ENCODE results near the gene KCNK10. TPM values are rescaled to one million over a fixed set of nuclear protein-coding genes. Genes with fewer than 3 reads are reported as not detected.

The KCNK10 gene
- total and polyA plus RNA-seq, 2 of the 8 experiments (the other 6 are each of a cell fraction or from before 2014, with no cell fraction given) = 0.45 to 0.63 TPM

DNA sequence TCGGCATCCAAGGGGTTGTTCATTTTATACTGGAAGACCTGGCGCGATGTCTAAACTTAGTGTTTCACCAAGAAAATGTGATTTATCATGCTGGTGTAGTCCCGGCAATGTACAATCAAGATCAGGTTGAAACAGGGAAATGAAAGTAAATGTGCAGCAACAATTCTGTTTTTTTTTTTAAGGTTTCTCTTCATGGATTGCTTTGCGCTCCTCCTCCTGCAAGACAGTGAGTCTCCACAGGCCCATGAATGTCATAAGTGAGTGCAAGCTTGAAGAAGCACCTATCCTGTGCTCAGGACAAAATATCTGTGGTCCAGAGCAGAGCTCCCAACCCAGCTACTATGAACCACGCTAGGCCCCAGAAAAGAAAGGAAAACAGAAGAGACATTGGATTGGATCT, 143.4 kb downstream of the KCNK10 start (continued):
- no peak for TF ChIP-seq FOSL1 (IDR thresholded peaks at IDR 0.05; ENCODE audit: insufficient read depth, low read depth, low read length)

DNA sequence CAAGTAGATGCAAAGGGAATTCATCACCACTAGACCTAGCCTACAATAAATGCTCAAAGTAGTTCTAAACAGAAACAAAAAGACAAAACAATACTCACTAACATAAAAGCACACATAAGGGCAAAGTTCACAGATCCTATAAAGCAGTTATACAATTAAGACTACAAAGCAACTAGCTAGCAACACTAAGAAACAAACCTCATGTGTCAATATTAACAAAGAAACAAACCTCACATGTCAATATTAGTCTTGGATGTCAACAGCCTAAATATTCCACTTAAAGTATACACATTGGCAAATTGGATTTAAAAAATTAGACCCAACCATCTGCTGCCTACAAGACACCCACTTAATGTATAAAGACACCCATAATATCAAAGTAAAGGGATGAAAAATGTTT, 152.7 kb downstream of the KCNK10 start:
- Histone ChIP-seq H4K8ac (ENCODE audit: extremely low read depth, insufficient read depth, low read length) (no peak overlapping the region), H4K91ac (replicated peaks; ENCODE audit: insufficient read length, low read length) (no peak overlapping the region), H3K23ac (ENCODE audit: insufficient read length) (no peak overlapping the region), H2AFZ (ENCODE audit: low read length) (no peak overlapping the region), H3K23me2 (ENCODE audit: low read depth, low read length) (no peaks in the 10 kb centered on the region), H3K27me3 (replicated peaks in 1 of 4; ENCODE audit: control insufficient read depth in 3 of 4, extremely low read depth in 1 of 4, insufficient read depth in 3 of 4, low read length in 3 of 4) (no peaks in the 10 kb centered on the region), H3K36me3 (ENCODE audit: control insufficient read depth in 2 of 4, insufficient read depth in 4 of 4, low read length in 3 of 4) (no peaks in the 10 kb centered on the region), H3K79me1 (ENCODE audit: low read depth, low read length) (no peaks in the 10 kb centered on the region), H3K4me2 (ENCODE audit: insufficient read depth in 1 of 2, low read depth in 2 of 2, low read length in 2 of 2) (no peak overlapping the region), H3K14ac (ENCODE audit: insufficient read length) (no peak overlapping the region), H3K79me2 (ENCODE audit: control insufficient read depth in 1 of 2, insufficient read depth in 2 of 2, low read length in 2 of 2) (no peaks in the 10 kb centered on the region), H2BK120ac (replicated peaks; ENCODE audit: low read depth, low read length) (no peak overlapping the region), H2AK5ac (ENCODE audit: low read depth, low read length) (no peak overlapping the region), H3K9me3 (ENCODE audit: insufficient read depth in 2 of 2, low read depth in 1 of 2, low read length in 1 of 2) (no peaks in the 10 kb centered on the region), H4K20me1 (replicated peaks in 1 of 2; ENCODE audit: control insufficient read depth in 1 of 2, insufficient read depth in 2 of 2, low read length in 2 of 2) (no peaks in the 10 kb centered on the region), H3K4ac (replicated peaks; ENCODE audit: insufficient read length, low read depth, low read length) (no peak overlapping the region), H2BK5ac (ENCODE audit: low read depth, low read length) (no peak overlapping the region), H3K27ac (ENCODE audit: low read depth, low read length) (no peak overlapping the region), H3K18ac (ENCODE audit: extremely low read depth, low read length) (no peak overlapping the region), H3K9ac (replicated peaks in 1 of 4; ENCODE audit: extremely low read depth in 1 of 4, low read depth in 3 of 4, low read length in 3 of 4) (no peak overlapping the region), H2BK20ac (ENCODE audit: low read length) (no peak overlapping the region), H3K4me3 (ENCODE audit: extremely low read depth in 1 of 4, insufficient read depth in 2 of 4, low read depth in 3 of 4, low read length in 4 of 4) (no peak overlapping the region), H3K56ac (replicated peaks; ENCODE audit: insufficient read length, low read depth, low read length) (no peak overlapping the region), H4K5ac (ENCODE audit: insufficient read length, low read depth, low read length) (no peak overlapping the region), H2BK15ac (ENCODE audit: low read length) (no peak overlapping the region), H2BK12ac (ENCODE audit: low read depth, low read length) (no peak overlapping the region), H3K4me1 (replicated peaks in 1 of 4; ENCODE audit: control insufficient read depth in 3 of 4, insufficient read depth in 4 of 4, low read length in 3 of 4) (no peaks in the 10 kb centered on the region)
- no peak for FAIRE-seq
- ChIA-PET CTCF (ENCODE audit: partially characterized antibody) (interaction anchor here (1.1 to 3.1 kb wide), 5 partner anchors 11 to 155 kb away, joined by 3 to 79 read pairs (median 6); no protein-coding TSS in a partner anchor), POLR2A (ENCODE audit: partially characterized antibody) (no interaction called here)
- no peak for DNase-seq (ENCODE audit: low read depth in 1 of 2, low spot score in 2 of 2)
- TF ChIP-seq CHD2 (IDR thresholded peaks at IDR 0.05; ENCODE audit: low read length) = no peak
- TF ChIP-seq CREB1 (IDR thresholded peaks at IDR 0.05) = no peak
- no peak for TF ChIP-seq ATF3 (IDR thresholded peaks at IDR 0.05; ENCODE audit: insufficient read depth, low read depth, low read length)
- TF ChIP-seq KDM5A (IDR thresholded peaks at IDR 0.05; ENCODE audit: low read length) = no peak
- no peak for TF ChIP-seq TAF7 (optimal IDR thresholded peaks at IDR 0.05; ENCODE audit: borderline replicate concordance, low read depth, low read length)
- no peak for TF ChIP-seq ATF2 (IDR thresholded peaks at IDR 0.05; ENCODE audit: low read length)
- TF ChIP-seq, protein P1, sequence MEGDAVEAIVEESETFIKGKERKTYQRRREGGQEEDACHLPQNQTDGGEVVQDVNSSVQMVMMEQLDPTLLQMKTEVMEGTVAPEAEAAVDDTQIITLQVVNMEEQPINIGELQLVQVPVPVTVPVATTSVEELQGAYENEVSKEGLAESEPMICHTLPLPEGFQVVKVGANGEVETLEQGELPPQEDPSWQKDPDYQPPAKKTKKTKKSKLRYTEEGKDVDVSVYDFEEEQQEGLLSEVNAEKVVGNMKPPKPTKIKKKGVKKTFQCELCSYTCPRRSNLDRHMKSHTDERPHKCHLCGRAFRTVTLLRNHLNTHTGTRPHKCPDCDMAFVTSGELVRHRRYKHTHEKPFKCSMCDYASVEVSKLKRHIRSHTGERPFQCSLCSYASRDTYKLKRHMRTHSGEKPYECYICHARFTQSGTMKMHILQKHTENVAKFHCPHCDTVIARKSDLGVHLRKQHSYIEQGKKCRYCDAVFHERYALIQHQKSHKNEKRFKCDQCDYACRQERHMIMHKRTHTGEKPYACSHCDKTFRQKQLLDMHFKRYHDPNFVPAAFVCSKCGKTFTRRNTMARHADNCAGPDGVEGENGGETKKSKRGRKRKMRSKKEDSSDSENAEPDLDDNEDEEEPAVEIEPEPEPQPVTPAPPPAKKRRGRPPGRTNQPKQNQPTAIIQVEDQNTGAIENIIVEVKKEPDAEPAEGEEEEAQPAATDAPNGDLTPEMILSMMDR (IDR thresholded peaks at IDR 0.05; ENCODE audit: control extremely low read depth in 1 of 3, insufficient read depth in 1 of 3, low read depth in 1 of 3, low read length in 3 of 3) = no peak

All from H1 (cell line).